Retinal pigment epithelial cell (primary cell): ENCODE data around the gene PPP2R2B.

ENCODE experiments used
- DNase-seq: peaks from one replicate; pipeline ENCODE4 v3.0.0-alpha.2; 2010; ENCODE audit warnings: low read depth
- H3K4me3 ChIP-seq: 2 replicates; pipeline ENCODE4 v1.5.1; 2011; ENCODE audit warnings: mild to moderate bottlenecking, low read length, control low read depth, moderate library complexity
- TF ChIP-seq, protein P1 (sequence below): conservative IDR thresholded peaks from 2 replicates; pipeline ENCODE4 v1.5.1; 2011; ENCODE audit warnings: low read depth, low read length, control low read depth, inconsistent platforms

Gene PPP2R2B

DNA sequence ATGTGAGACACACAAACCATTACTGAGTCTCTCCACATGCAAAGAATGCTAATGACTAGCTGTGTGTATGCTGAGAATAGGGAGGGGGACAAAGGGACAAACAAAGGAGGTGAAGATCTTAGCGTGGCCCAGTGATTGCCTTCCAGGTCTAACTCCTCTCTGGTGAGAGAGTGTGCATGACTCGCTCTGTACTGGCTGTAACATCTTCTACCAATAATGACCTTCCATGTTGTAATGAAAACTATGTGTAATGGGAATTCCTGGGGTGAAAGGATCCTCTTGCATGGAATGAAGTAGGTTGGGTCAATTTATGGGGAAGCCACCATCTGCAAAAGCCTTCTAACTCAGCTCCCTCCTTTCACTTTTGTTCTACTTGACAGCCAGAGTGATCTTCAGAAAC lies 338.1 kb downstream of the PPP2R2B start:
- TF ChIP-seq, protein P1, sequence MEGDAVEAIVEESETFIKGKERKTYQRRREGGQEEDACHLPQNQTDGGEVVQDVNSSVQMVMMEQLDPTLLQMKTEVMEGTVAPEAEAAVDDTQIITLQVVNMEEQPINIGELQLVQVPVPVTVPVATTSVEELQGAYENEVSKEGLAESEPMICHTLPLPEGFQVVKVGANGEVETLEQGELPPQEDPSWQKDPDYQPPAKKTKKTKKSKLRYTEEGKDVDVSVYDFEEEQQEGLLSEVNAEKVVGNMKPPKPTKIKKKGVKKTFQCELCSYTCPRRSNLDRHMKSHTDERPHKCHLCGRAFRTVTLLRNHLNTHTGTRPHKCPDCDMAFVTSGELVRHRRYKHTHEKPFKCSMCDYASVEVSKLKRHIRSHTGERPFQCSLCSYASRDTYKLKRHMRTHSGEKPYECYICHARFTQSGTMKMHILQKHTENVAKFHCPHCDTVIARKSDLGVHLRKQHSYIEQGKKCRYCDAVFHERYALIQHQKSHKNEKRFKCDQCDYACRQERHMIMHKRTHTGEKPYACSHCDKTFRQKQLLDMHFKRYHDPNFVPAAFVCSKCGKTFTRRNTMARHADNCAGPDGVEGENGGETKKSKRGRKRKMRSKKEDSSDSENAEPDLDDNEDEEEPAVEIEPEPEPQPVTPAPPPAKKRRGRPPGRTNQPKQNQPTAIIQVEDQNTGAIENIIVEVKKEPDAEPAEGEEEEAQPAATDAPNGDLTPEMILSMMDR, result no peak
- no peak for DNase-seq
- no peak overlapping the region for H3K4me3 ChIP-seq

DNA sequence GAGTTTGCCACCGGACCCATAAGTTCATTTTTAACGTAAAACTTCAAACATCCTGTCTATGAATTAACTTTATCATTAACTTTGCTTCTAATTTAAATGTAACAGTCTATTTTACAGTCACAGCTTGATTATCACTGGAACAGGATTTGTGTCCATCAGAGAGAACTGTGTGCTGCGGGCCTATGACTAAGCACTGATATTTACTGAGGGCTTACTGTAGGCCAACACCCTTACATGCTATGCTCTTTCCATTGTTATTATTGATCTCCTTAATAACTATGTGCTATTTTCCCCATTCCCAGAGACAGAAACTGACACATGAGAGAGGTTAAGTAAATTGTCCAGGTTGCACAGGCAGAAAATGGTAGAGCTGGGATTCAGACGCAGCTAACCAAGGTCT lies 338.6 kb downstream of the PPP2R2B start:
- TF ChIP-seq, protein P1, result no peak
- DNase-seq, result no peak

DNA sequence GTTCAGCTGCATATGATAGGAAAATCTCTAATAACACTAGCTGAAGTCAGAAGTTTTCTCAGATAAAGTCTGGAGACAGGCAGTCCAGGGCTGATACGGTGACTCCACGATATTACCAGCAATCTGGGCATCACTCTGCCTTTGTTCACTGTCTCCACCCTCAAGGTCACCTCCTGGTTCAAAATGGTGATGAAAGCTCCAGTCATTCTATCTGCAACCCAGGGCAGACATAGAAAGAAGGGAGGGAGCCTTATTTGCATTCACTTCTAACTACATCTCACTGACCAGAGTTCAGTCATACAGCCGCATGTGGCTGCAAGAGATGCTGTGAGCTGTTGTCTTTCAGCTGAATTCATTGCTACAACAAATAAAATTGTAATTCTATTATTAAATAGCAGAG lies 340.1 kb downstream of the PPP2R2B start:
- no peak for DNase-seq
- H3K4me3 ChIP-seq, result no peak overlapping the region
- TF ChIP-seq, protein P1, result no peak

More for the DNA sequence above, 338.6 kb downstream of the PPP2R2B start:
- no peak overlapping the region for H3K4me3 ChIP-seq

DNA sequence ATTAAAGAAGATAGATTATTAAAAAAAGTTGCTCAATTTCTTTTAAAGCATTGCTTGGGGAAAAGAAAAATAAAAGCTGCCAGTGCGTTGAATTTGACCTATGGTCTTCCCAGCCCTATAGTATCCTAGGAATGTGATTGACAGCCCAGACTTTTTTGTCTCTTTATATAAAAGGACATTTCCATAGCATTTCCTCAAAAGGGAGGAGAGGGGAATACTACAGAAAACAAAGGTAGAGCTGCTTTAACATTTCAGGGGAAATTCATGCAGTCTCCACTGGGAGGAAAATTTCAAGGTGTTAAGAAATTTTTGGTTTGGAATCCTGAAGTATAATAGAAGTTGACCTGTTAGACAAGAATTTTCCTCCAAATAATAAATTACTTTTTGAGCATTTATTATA lies 344.7 kb downstream of the PPP2R2B start:
- TF ChIP-seq, protein P1, result no peak
- no peak overlapping the region for H3K4me3 ChIP-seq
- DNase-seq, result no peak

DNA sequence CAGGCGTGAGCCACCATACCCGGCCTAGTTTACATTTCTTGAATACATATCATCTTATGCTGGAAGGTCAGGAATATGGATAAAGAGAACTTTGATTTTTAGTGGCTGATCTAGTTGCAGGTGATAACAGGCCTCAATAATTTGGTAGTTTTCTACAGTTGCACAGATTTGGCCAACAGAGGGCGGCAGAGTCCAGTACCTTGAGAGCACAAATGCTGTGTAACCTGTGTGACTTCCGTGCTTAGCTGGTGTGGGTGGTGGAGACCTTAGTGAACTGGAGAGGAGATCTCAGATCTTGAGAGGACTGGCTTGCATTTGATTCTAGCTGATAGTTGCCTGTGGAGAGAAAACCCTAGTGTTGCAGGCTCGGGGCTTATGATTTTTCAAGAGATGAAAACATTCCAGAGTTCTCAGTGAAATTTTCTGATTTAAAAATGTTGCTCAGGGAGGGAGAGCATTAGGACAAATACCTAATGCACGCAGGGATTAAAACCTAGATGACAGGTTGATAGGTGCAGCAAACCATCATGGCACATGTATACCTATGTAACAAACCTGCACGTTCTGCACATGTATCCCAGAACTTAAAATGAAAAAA lies 345.2 kb downstream of the PPP2R2B start:
- H3K4me3 ChIP-seq, result no peak overlapping the region
- TF ChIP-seq, protein P1, result peak; percentile 91
- no peak for DNase-seq
